Natural killer cell treated with Interleukin-12 subunit alpha and Interleukin-12 subunit beta and Interleukin-15 and Interleukin-18, amount 100 ng/mL, for 72 hours (primary cell): Measurements from ENCODE around the gene LRMDA. TPM values are rescaled to one million over a fixed set of nuclear protein-coding genes. Genes with fewer than 3 reads are reported as not detected.
"Not testable (repeated sequence)": the region's sequence is repeated elsewhere in the genome, so short reads cannot be mapped to it uniquely, and the experiment has no call there.

Experiments used
- ATAC-seq, 2 donors: fragments of 150-1000 bp; cut with Tn5 transposase in 1 of 2; sonication (Bioruptor Pico), chemical (Tn5 transposase) in 1 of 2; 2 replicates each; pipeline ENCODE4 v1.10.0; 2021
- DNase-seq: peaks from one replicate; pipeline ENCODE4 v3.0.0; 2022; ENCODE audit warnings: low spot score
- H3K27ac Mint-ChIP-seq, 2 donors: 1 replicate in 1 of 2; 2 replicates in 1 of 2; pipeline ENCODE4 v1.8.0; 2022; ENCODE audit warnings: mixed read lengths in 2 of 2, mild to moderate bottlenecking in 1 of 2, moderate library complexity in 1 of 2
- H3K27me3 Mint-ChIP-seq, 2 donors: 1 replicate in 1 of 2; 2 replicates in 1 of 2; pipeline ENCODE4 v1.8.0; 2022; ENCODE audit warnings: mixed read lengths in 2 of 2
- H3K36me3 Mint-ChIP-seq: one replicate; pipeline ENCODE4 v1.8.0; 2022; ENCODE audit warnings: mixed read lengths
- H3K4me1 Mint-ChIP-seq, 2 donors: 1 replicate in 1 of 2; 2 replicates in 1 of 2; pipeline ENCODE4 v1.8.0; 2022; ENCODE audit warnings: low read depth in 2 of 2, mixed read lengths in 2 of 2, mild to moderate bottlenecking in 1 of 2
- H3K4me3 Mint-ChIP-seq: one replicate; pipeline ENCODE4 v1.8.0; 2022; ENCODE audit warnings: mixed read lengths
- H3K9me3 Mint-ChIP-seq: 2 replicates; pipeline ENCODE4 v1.8.0; 2022; ENCODE audit warnings: mixed read lengths
- total RNA-seq, 2 donors: library from RNA; stranded (reverse); gene quantifications; one replicate each; pipeline ENCODE4 v1.2.3, GENCODE V29; 2022

Gene LRMDA
- total RNA-seq, 2 donors from 2014 or later, result 0.92 to 1.8 TPM

DNA sequence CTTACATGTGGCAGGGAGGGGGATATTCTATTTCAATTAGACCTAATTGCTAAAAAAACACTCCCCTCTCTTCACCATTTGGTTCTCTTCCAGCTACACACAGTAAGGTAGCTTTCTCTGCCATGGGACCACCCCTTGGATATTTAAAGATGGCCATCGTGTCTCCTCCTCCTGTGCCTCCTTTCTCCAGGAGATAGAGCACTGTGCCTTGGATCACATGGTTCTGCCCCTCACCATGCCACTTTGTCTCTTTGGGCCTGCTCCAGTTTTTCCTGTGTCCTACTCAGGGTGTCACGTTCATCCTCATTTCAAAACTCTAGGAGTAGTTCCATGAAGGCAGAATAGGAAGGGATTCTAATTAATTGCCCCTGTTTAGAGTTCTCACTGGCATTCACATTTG lies 1146.0 kb downstream of the LRMDA start:
- Mint-ChIP-seq H3K4me3 (no peak overlapping the region), H3K27me3 (peaks cover 3 to 7% of the 10 kb centered on the region in 2 donors), H3K4me1 (no peaks in the 10 kb centered on the region), H3K36me3 (peaks cover 7% of the 10 kb centered on the region), H3K27ac (no peak overlapping the region), H3K9me3 (peaks cover 6% of the 10 kb centered on the region)
- no peak for DNase-seq
- no peak for ATAC-seq

DNA sequence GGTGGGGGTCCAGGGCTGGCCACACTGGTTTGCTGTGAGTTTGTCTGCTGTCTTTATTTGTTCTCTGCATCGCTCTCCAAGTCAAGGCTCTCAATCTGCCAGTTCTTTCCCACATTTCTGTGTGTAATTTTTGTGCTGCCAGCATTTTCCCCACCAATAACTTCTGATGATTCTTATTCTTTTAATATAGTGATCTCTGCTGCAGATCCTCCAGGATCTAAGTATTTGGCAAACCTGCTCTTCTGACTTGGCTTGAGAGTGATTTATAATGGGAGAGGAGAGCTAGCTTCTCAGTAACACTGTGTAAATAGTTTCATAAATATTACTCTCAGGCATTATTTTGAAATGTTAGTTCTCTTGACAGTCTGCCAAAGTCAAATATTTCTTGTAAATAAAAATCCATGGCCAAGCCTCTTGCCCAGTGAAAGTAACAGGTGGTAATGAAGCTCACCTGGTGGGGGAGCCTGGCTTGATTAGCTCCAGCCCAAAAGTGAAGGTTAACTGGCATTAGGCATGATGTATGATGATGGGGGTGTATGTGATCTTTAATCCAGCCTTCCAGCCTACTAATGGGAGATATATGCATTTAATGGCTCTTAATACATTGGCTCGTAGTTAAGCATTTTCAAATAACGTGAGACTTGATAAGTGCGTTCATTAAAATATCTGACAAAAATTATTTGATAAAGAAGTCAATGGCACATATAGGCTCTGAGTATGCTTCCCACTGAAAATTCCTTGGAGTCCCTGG lies 1150.3 kb downstream of the LRMDA start:
- Mint-ChIP-seq H3K9me3 (no peaks in the 10 kb centered on the region), H3K4me1 (no peaks in the 10 kb centered on the region), H3K27me3 (peaks cover 0 to 3% of the 10 kb centered on the region in 2 donors), H3K27ac (no peak overlapping the region), H3K4me3 (no peak overlapping the region), H3K36me3 (no peaks in the 10 kb centered on the region)
- DNase-seq, result no peak
- ATAC-seq, result no peak

DNA sequence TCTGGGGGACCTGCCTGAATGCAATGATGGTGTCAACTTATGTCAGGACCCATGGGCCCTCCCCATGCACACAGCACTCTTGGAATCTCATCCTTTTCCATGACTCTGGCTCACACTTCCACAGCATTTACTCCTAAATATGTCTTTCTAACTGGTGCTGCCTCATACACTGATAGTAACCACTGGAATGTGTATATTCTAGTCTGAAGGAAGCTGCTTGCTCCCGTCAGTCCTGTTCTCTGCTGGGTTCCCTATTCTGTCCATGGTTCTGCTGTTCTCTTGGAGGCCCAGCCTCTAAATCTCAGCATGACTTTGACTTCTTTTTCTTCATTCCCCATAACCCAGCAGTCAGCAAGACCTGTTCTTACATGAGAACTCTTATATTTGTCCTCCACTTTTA lies 1151.1 kb downstream of the LRMDA start:
- H3K4me3 Mint-ChIP-seq, result no peak overlapping the region
- no peaks in the 10 kb centered on the region for H3K36me3 Mint-ChIP-seq
- DNase-seq, result no peak
- no peaks in the 10 kb centered on the region for H3K4me1 Mint-ChIP-seq
- H3K9me3 Mint-ChIP-seq, result no peaks in the 10 kb centered on the region
- peaks cover 0 to 3% of the 10 kb centered on the region in 2 donors for H3K27me3 Mint-ChIP-seq
- H3K27ac Mint-ChIP-seq, result no peak overlapping the region
- no peak for ATAC-seq

DNA sequence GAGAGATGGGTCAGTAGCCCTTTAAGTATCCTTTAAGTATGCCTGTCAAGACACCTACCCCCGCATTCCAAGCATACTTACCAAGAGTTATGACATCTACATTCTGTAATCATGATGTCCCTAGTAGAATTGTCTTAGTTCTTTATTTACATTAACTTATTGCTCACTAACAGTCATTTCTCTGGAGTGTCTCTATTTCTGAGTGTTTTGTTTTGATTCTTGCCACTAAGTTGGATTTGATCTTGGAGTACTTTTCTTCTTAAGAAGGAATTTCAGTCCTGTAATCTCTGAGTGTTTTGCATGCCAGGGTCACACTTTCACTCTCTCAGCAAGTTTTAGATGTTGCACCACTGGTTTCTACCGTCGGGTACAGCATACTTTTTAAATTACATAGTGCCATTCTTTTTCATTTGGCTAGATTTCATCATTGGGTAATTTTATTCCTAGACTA lies 1152.3 kb downstream of the LRMDA start:
- Mint-ChIP-seq H3K27ac (no peak overlapping the region), H3K27me3 (peaks cover 0 to 3% of the 10 kb centered on the region in 2 donors), H3K36me3 (no peaks in the 10 kb centered on the region), H3K4me3 (no peak overlapping the region), H3K4me1 (no peaks in the 10 kb centered on the region), H3K9me3 (no peaks in the 10 kb centered on the region)
- no peak for DNase-seq
- no peak for ATAC-seq

DNA sequence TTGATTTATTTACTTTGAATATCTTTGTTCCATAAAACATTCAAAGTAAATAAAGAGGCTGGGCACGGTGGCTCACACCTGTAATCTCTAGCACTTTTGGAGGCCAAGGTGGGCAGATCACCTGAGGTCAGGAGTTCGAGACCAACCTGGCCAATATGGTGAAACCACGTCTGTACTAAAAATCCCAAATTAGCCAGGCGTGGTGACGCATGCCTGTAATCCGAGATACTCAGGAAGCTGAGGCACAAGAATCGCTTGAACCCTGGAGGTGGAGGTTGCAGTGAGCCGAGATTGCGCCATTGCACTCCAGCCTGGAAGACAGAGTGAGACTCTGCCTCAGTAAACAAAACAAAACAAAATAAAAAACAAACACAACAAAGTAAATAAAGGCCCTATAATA lies 1153.0 kb downstream of the LRMDA start:
- not testable (repeated sequence) for ATAC-seq, H3K36me3 Mint-ChIP-seq, H3K9me3 Mint-ChIP-seq, H3K27me3 Mint-ChIP-seq, H3K4me3 Mint-ChIP-seq, DNase-seq, H3K4me1 Mint-ChIP-seq, H3K27ac Mint-ChIP-seq

Other genes with a start within 250 kb of the LRMDA start
- 100 to 1,000 TPM; 160 to 187 TPM for gene VDAC2, start 220.8 kb upstream of the LRMDA start, total RNA-seq
- 10 to 100 TPM; 22.3 to 58.9 TPM for gene COMTD1, start 195.7 kb upstream of the LRMDA start, total RNA-seq
- gene ZNF503, start 29.9 kb upstream of the LRMDA start, total RNA-seq, result under 1 TPM; 0.11 to 0.21 TPM